Adrenal gland (tissue), 5 donors: ENCODE results near the gene CLCA1.

Experiments used
- CTCF ChIP-seq, 6 experiments: fragments of 450-650 bp in 4 of 6; fragments of 200-600 bp in 2 of 6; sonication (generic) in 1 of 6; IDR thresholded peaks; 1 replicate in 5 of 6; 2 replicates in 1 of 6; pipeline versions ENCODE4 v1.5.1 to v1.8.0; 2016 to 2021; ENCODE audit warnings: antibody characterized with exemption in 6 of 6, mild to moderate bottlenecking in 2 of 6, moderate library complexity in 1 of 6
- POLR2A ChIP-seq, 2 donors: fragments of 450-650 bp; IDR thresholded peaks; one replicate each; pipeline ENCODE4 v1.6.1; 2017; ENCODE audit warnings: antibody characterized with exemption in 2 of 2, mild to moderate bottlenecking in 2 of 2, moderate library complexity in 1 of 2
- donor health status: DM: no; HTN: no; CAD: no.

- TF ChIP-seq CTCF (IDR thresholded peaks at IDR 0.05) (no peak), POLR2A (IDR thresholded peaks at IDR 0.05) (no peak)
Measured at GRCh38 chr1:86505564-86505902, 36.8 kb downstream of the CLCA1 start.
